ENCODE measurements around the gene ADAMTSL1.

Gene ADAMTSL1

GRCh38 chr9:18467696-18468095, 6.3 kb upstream of the ADAMTSL1 start:
- no peak for DNase-seq (ENCODE audit: low read depth in 2 of 2)

GRCh38 chr9:18472435-18472834, 1.5 kb upstream of the ADAMTSL1 start:
- DNase-seq (ENCODE audit: low read depth in 2 of 2), result no peak

- no peak for DNase-seq (ENCODE audit: low read depth in 2 of 2)
These were observed 1.1 kb upstream of the ADAMTSL1 start for GRCh38 chr9:18472841-18473251.

- no peak for DNase-seq (ENCODE audit: low read depth in 2 of 2)
These were observed 830 bp downstream of the ADAMTSL1 start for GRCh38 chr9:18474783-18475182.

GRCh38 chr9:18477121-18477660, 3.2 kb downstream of the ADAMTSL1 start:
- DNase-seq (ENCODE audit: low read depth in 2 of 2), result no peak

- no peak for DNase-seq (ENCODE audit: low read depth in 2 of 2)
These were observed 3.8 kb downstream of the ADAMTSL1 start for GRCh38 chr9:18477719-18478118.

GRCh38 chr9:18478501-18479361, 4.8 kb downstream of the ADAMTSL1 start:
- DNase-seq (ENCODE audit: low read depth in 2 of 2), result no peak

- no peak for DNase-seq (ENCODE audit: low read depth in 2 of 2)
These were observed 5.5 kb downstream of the ADAMTSL1 start for GRCh38 chr9:18479405-18479804.

- DNase-seq (ENCODE audit: low read depth in 2 of 2), result no peak
These were observed 6.7 kb downstream of the ADAMTSL1 start for GRCh38 chr9:18480662-18481093.

GRCh38 chr9:18482371-18482770, 8.4 kb downstream of the ADAMTSL1 start:
- no peak for DNase-seq (ENCODE audit: low read depth in 2 of 2)

GRCh38 chr9:18485714-18486113, 11.8 kb downstream of the ADAMTSL1 start:
- DNase-seq (ENCODE audit: low read depth in 2 of 2), result no peak

- DNase-seq (ENCODE audit: low read depth in 2 of 2), result no peak
These were observed 13.7 kb downstream of the ADAMTSL1 start for GRCh38 chr9:18487611-18488010.

- no peak for DNase-seq (ENCODE audit: low read depth in 2 of 2)
These were observed 14.9 kb downstream of the ADAMTSL1 start for GRCh38 chr9:18488886-18489285.

- DNase-seq (ENCODE audit: low read depth in 2 of 2), result no peak
These were observed 15.9 kb downstream of the ADAMTSL1 start for GRCh38 chr9:18489861-18490260.

- DNase-seq (ENCODE audit: low read depth in 2 of 2), result no peak
These were observed 16.9 kb downstream of the ADAMTSL1 start for GRCh38 chr9:18490641-18491370.

GRCh38 chr9:18492612-18493011, 18.7 kb downstream of the ADAMTSL1 start:
- DNase-seq (ENCODE audit: low read depth in 2 of 2), result no peak

- DNase-seq (ENCODE audit: low read depth in 2 of 2), result no peak
These were observed 19.6 kb downstream of the ADAMTSL1 start for GRCh38 chr9:18493451-18493993.

- no peak for DNase-seq (ENCODE audit: low read depth in 2 of 2)
These were observed 21.1 kb downstream of the ADAMTSL1 start for GRCh38 chr9:18495065-18495464.

- DNase-seq (ENCODE audit: low read depth in 2 of 2), result no peak
These were observed 22.5 kb downstream of the ADAMTSL1 start for GRCh38 chr9:18496256-18497000.

GRCh38 chr9:18499062-18499461, 25.1 kb downstream of the ADAMTSL1 start:
- no peak for DNase-seq (ENCODE audit: low read depth in 2 of 2)

GRCh38 chr9:18499980-18500379, 26.0 kb downstream of the ADAMTSL1 start:
- no peak for DNase-seq (ENCODE audit: low read depth in 2 of 2)

- no peak for DNase-seq (ENCODE audit: low read depth in 2 of 2)
These were observed 26.5 kb downstream of the ADAMTSL1 start for GRCh38 chr9:18500451-18500850.
